ENCODE results near the gene RIPOR2. TPM values are rescaled to one million over a fixed set of nuclear protein-coding genes. Genes with fewer than 3 reads are reported as not detected.

The RIPOR2 gene
- total and polyA plus RNA-seq, 2 donors (not counting 3 experiments of a cell fraction or from before 2014, with no cell fraction given): 0.10 TPM; not detected in 1

GRCh38 chr6:24981386-24981760 lies 45.6 kb upstream of the RIPOR2 start:
- CTCF ChIA-PET: interaction anchor here (1.4 to 7.2 kb wide), 2 partner anchors 10 to 47 kb away, joined by 3 to 51 read pairs; no protein-coding TSS in a partner anchor
- H3K4me1 ChIP-seq (ENCODE audit: control insufficient read depth, extremely low read depth, insufficient read depth, low read length): no peaks in the 10 kb centered on the region
- no TSS peak for BruUV-seq (replicated peaks)
- no peak overlapping the region for H3K4me3 ChIP-seq (replicated peaks in 1 of 3; ENCODE audit: insufficient read depth in 1 of 3, low read depth in 1 of 3, low read length in 3 of 3)
- H3K9ac ChIP-seq (replicated peaks; ENCODE audit: extremely low read depth, insufficient read depth, low read length): no peak overlapping the region
- intact Hi-C loops (cut with micrococcal nuclease): no loop called here
- H3K9me3 ChIP-seq (replicated peaks; ENCODE audit: control insufficient read depth, insufficient read depth, low read length): no peaks in the 10 kb centered on the region
- no peaks in the 10 kb centered on the region for H3K36me3 ChIP-seq (ENCODE audit: control insufficient read depth in 2 of 2, extremely low read depth in 1 of 2, insufficient read depth in 2 of 2, low read length in 2 of 2)
- H3K9me1 ChIP-seq (replicated peaks; ENCODE audit: control insufficient read depth, extremely low read depth, insufficient read depth, low read length): no peaks in the 10 kb centered on the region
- peak overlapping the region; percentile 8 for H2AFZ ChIP-seq (ENCODE audit: low read depth, low read length)
- POLR2A ChIA-PET: no interaction called here
- no peaks in the 10 kb centered on the region for H3K27me3 ChIP-seq (ENCODE audit: control insufficient read depth in 2 of 2, insufficient read depth in 2 of 2, low read length in 2 of 2)
- dilution Hi-C loops (cut with MboI; ENCODE audit: extremely low pct_ligation_motif_present, low sequenced_read_pairs): no loop called here
- TF ChIP-seq POLR2A (IDR thresholded peaks at IDR 0.05; ENCODE audit: low read depth, low read length) (no peak), FOS (IDR thresholded peaks at IDR 0.05; ENCODE audit: borderline replicate concordance, insufficient read depth, low read length) (peak; percentile 50), GATA2 (IDR thresholded peaks at IDR 0.05; ENCODE audit: insufficient read depth, insufficient read length, low read depth, low read length) (peak; percentile 22)
- DNase-seq (ENCODE audit: low read depth, low spot score) (peak; percentile 36), FAIRE-seq (peak; percentile 68)
- H3K27ac ChIP-seq (ENCODE audit: insufficient read depth, low read depth, low read length): no peak overlapping the region
- H4K20me1 ChIP-seq (replicated peaks; ENCODE audit: control insufficient read depth, extremely low read depth, insufficient read depth, low read length): no peaks in the 10 kb centered on the region
- no peaks in the 10 kb centered on the region for H3K79me2 ChIP-seq (ENCODE audit: control insufficient read depth, insufficient read depth, low read length)
- no peak overlapping the region for H3K4me2 ChIP-seq (ENCODE audit: insufficient read depth, low read length)

DNA sequence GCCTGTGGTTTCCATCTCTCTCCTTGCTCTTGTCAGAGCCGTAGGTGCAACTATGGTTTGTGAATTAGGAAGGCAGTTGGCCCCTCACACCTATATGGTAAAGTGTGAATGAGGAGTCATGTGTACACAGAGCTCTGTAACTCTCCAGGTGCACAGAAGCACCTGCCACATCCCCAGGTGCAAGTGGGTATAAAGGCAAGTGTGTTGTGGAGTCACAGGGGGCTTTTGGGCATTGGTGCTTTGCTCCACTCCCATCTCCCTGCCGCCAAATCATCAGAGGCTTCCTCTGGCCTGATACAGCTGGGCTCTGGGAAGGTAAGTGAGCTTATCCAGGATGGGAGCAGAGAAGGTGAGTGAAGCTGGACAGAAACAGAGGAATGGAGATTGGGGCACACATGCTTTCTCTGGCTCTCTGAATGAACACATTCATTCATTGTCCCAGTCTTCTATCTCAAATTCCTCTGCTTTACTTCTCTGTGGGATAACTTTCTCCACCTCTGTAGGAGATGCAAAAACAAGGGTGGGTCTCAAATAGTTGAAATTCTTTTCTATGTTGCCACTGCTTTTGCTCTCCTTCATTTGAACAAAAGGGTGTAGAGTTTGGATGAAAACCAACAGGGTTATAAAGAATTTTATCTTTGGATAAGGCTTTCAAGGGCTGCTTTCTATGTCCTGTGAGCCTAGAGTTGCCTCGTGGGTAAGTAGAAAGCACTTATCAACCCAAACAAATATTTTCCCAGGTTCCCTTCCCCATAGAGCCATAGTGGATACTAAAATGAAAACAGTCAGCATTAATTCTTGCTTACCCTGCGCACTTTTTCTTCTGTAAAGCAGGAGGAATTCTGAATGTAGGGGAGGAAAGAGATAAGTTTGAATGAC lies 45.0 kb upstream of the RIPOR2 start:
- Histone ChIP-seq H3K79me2 (ENCODE audit: control insufficient read depth, insufficient read depth, low read length) (no peaks in the 10 kb centered on the region), H3K9ac (replicated peaks; ENCODE audit: extremely low read depth, insufficient read depth, low read length) (no peak overlapping the region), H3K36me3 (ENCODE audit: control insufficient read depth in 2 of 2, extremely low read depth in 1 of 2, insufficient read depth in 2 of 2, low read length in 2 of 2) (no peaks in the 10 kb centered on the region), H4K20me1 (replicated peaks; ENCODE audit: control insufficient read depth, extremely low read depth, insufficient read depth, low read length) (no peaks in the 10 kb centered on the region), H3K4me1 (ENCODE audit: control insufficient read depth, extremely low read depth, insufficient read depth, low read length) (no peaks in the 10 kb centered on the region), H2AFZ (ENCODE audit: low read depth, low read length) (peak overlapping the region; percentile 8), H3K9me1 (replicated peaks; ENCODE audit: control insufficient read depth, extremely low read depth, insufficient read depth, low read length) (no peaks in the 10 kb centered on the region), H3K9me3 (replicated peaks; ENCODE audit: control insufficient read depth, insufficient read depth, low read length) (no peaks in the 10 kb centered on the region), H3K4me3 (replicated peaks in 1 of 3; ENCODE audit: insufficient read depth in 1 of 3, low read depth in 1 of 3, low read length in 3 of 3) (no peak overlapping the region), H3K4me2 (ENCODE audit: insufficient read depth, low read length) (no peak overlapping the region), H3K27ac (ENCODE audit: insufficient read depth, low read depth, low read length) (no peak overlapping the region), H3K27me3 (ENCODE audit: control insufficient read depth in 2 of 2, insufficient read depth in 2 of 2, low read length in 2 of 2) (no peaks in the 10 kb centered on the region)
- no peak for FAIRE-seq
- TF ChIP-seq POLR2A (IDR thresholded peaks at IDR 0.05; ENCODE audit: low read depth, low read length) (no peak), EZH2 (IDR thresholded peaks at IDR 0.05; ENCODE audit: borderline replicate concordance, low read depth, low read length, severe bottlenecking) (no peak), CTCF (IDR thresholded peaks at IDR 0.05; ENCODE audit: extremely low read depth in 1 of 2, insufficient read depth in 1 of 2, low read depth in 1 of 2, low read length in 2 of 2) (no peak), MYC (IDR thresholded peaks at IDR 0.05; ENCODE audit: low read depth, low read length) (no peak), JUN (IDR thresholded peaks at IDR 0.05; ENCODE audit: borderline replicate concordance, insufficient read depth, insufficient read length, low read depth) (no peak), POLR2AphosphoS5 (IDR thresholded peaks at IDR 0.05; ENCODE audit: insufficient read depth, low read depth, low read length) (no peak), FOS (IDR thresholded peaks at IDR 0.05; ENCODE audit: borderline replicate concordance, insufficient read depth, low read length) (no peak), GATA2 (IDR thresholded peaks at IDR 0.05; ENCODE audit: insufficient read depth, insufficient read length, low read depth, low read length) (no peak), MAX (IDR thresholded peaks at IDR 0.05; ENCODE audit: insufficient read depth, insufficient read length) (no peak)
- no TSS peak for BruUV-seq (replicated peaks)
- intact Hi-C loops (cut with micrococcal nuclease): no loop called here
- CTCF ChIA-PET: interaction anchor here (1.4 to 7.2 kb wide), 2 partner anchors 10 to 47 kb away, joined by 3 to 51 read pairs; no protein-coding TSS in a partner anchor
- dilution Hi-C loops (cut with MboI; ENCODE audit: extremely low pct_ligation_motif_present, low sequenced_read_pairs): no loop called here
- POLR2A ChIA-PET: no interaction called here
- no peak for DNase-seq (ENCODE audit: low read depth, low spot score)

Data from endothelial cell of umbilical vein (primary cell).